B cell (primary cell): ENCODE data around the gene HARBI1. TPM values are rescaled to one million over a fixed set of nuclear protein-coding genes. Genes with fewer than 3 reads are reported as not detected.

Experiments
- ATAC-seq: fragments of 200-7000 bp; cut with Tn5 transposase; one replicate; pipeline ENCODE4 v1.10.0; 2021; ENCODE audit warnings: low read depth, mild to moderate bottlenecking, moderate number of reproducible peaks, moderate library complexity
- CTCF ChIA-PET: fragments of 350-600 bp; sonication (Branson Sonifier 250); formaldehyde crosslinking; loops from one replicate; lab custom pipeline; 2021; ENCODE audit warnings: antibody characterized with exemption, inconsistent platforms; lab: Charles Lee
- POLR2A ChIA-PET: fragments of 350-600 bp; sonication (Branson Sonifier 250); formaldehyde crosslinking; loops from one replicate; lab custom pipeline; 2021; ENCODE audit warnings: antibody characterized with exemption; lab: Charles Lee
- DNase-seq: peaks from one replicate; pipeline ENCODE4 v3.0.0; 2013
- H2AFZ ChIP-seq: 2 replicates; pipeline ENCODE4 v1.6.1; 2012; ENCODE audit warnings: mild to moderate bottlenecking, low read depth, low read length; ENCODE audit not compliant: insufficient read depth, poor library complexity, severe bottlenecking
- H3K27ac ChIP-seq, 2 donors: 1 replicate in 1 of 2; 2 replicates in 1 of 2; pipeline ENCODE4 v1.5.1; 2012 to 2013; ENCODE audit warnings: low read length in 2 of 2, mild to moderate bottlenecking in 2 of 2, moderate library complexity in 1 of 2
- H3K27me3 ChIP-seq, 4 experiments: fragments of 200-600 bp in 1 of 4; sonication (generic) in 1 of 4; replicated peaks in 1 of 4; 1 replicate in 2 of 4; 2 replicates in 2 of 4; pipeline versions ENCODE4 v1.6.1 to v1.7.0; 2013 to 2016; ENCODE audit warnings: low read length in 3 of 4, mild to moderate bottlenecking in 2 of 4, mixed read lengths in 1 of 4, moderate library complexity in 1 of 4; ENCODE audit not compliant: insufficient read depth in 4 of 4, control insufficient read depth in 3 of 4; ENCODE audit errors: control extremely low read depth in 1 of 4
- H3K36me3 ChIP-seq, 2 experiments: replicated peaks in 1 of 2; 1 replicate in 1 of 2; 2 replicates in 1 of 2; pipeline versions ENCODE4 v1.6.1 to v1.7.1; 2013; ENCODE audit warnings: low read length in 1 of 2; ENCODE audit not compliant: insufficient read depth in 2 of 2, control insufficient read depth in 1 of 2; ENCODE audit errors: control extremely low read depth in 1 of 2, extremely low read depth in 1 of 2
- H3K4me1 ChIP-seq, 2 donors: fragments of 200-600 bp in 1 of 2; sonication (generic) in 1 of 2; 1 replicate in 1 of 2; 2 replicates in 1 of 2; pipeline versions ENCODE4 v1.5.1 to v1.6.1; 2013 to 2017; ENCODE audit warnings: low read length in 2 of 2; ENCODE audit not compliant: control insufficient read depth in 2 of 2, insufficient read depth in 2 of 2
- H3K4me2 ChIP-seq: replicated peaks from 2 replicates; pipeline ENCODE3; 2012; ENCODE audit warnings: mild to moderate bottlenecking, low read depth, low read length; ENCODE audit not compliant: poor library complexity, severe bottlenecking
- H3K4me3 ChIP-seq, 5 experiments: fragments of 200-600 bp in 1 of 5; sonication (generic) in 1 of 5; 1 replicate in 3 of 5; 2 replicates in 2 of 5; pipeline versions ENCODE4 v1.5.1 to v1.7.0; 2011 to 2016; ENCODE audit warnings: low read length in 4 of 5, mild to moderate bottlenecking in 4 of 5, low read depth in 2 of 5, control low read depth in 1 of 5, moderate library complexity in 1 of 5; ENCODE audit not compliant: insufficient read depth in 1 of 5; ENCODE audit errors: control extremely low read depth in 1 of 5, extremely low read depth in 1 of 5
- H3K79me2 ChIP-seq: fragments of 200-600 bp; sonication (generic); one replicate; pipeline ENCODE4 v1.6.0; 2016; ENCODE audit warnings: low read length; ENCODE audit not compliant: control insufficient read depth, insufficient read depth
- H3K9ac ChIP-seq: fragments of 200-600 bp; sonication (generic); 2 replicates; pipeline ENCODE4 v1.6.1; 2017; ENCODE audit warnings: mild to moderate bottlenecking, low read length, moderate library complexity
- H3K9me3 ChIP-seq, 3 donors: one replicate each; pipeline versions ENCODE4 v1.6.1 to v1.7.1; 2013; ENCODE audit warnings: low read length in 2 of 3; ENCODE audit not compliant: control insufficient read depth in 2 of 3, insufficient read depth in 1 of 3; ENCODE audit errors: control extremely low read depth in 1 of 3
- H4K20me1 ChIP-seq: 2 replicates; pipeline ENCODE4 v1.6.0; 2012; ENCODE audit warnings: mild to moderate bottlenecking, low read length; ENCODE audit not compliant: insufficient read depth, control insufficient read depth, poor library complexity, severe bottlenecking
- H3K27ac Mint-ChIP-seq: one replicate; pipeline ENCODE4 v1.8.0; 2021; ENCODE audit warnings: mixed read lengths
- H3K27me3 Mint-ChIP-seq: one replicate; pipeline ENCODE4 v1.8.0; 2021; ENCODE audit warnings: mixed read lengths
- H3K4me1 Mint-ChIP-seq: one replicate; pipeline ENCODE4 v1.8.0; 2021; ENCODE audit warnings: mixed read lengths
- H3K4me3 Mint-ChIP-seq: one replicate; pipeline ENCODE4 v1.8.0; 2021; ENCODE audit warnings: mixed read lengths
- H3K9me3 Mint-ChIP-seq: one replicate; pipeline ENCODE4 v1.8.0; 2022; ENCODE audit warnings: mixed read lengths; ENCODE audit not compliant: insufficient read depth
- EZH2 ChIP-seq: IDR thresholded peaks from 2 replicates; pipeline ENCODE4 v1.6.1; 2012; ENCODE audit warnings: borderline replicate concordance, low read depth, mild to moderate bottlenecking, moderate library complexity, low read length; ENCODE audit not compliant: insufficient read depth, poor library complexity, severe bottlenecking
- WGBS: methylation state at CpG from one replicate; pipeline ENCODE4 v1.1.5; 2013; ENCODE audit warnings: missing lambda C conversion rate; ENCODE audit not compliant: insufficient coverage; 5-methylcytosine and 5-hydroxymethylcytosine counted together
- intact Hi-C: fragments of 100-400 bp; cut with micrococcal nuclease; formaldehyde crosslinking; loops from one replicate; pipeline ENCODE4 v1.10.0; 2022
- polyA plus RNA-seq: library from polyadenylated mRNA; depleted of rRNA; stranded (reverse); fragments of >200 nt; gene quantifications from 2 replicates; pipeline ENCODE4 v1.2.3, GENCODE V29; 2012
- total RNA-seq, 2 donors: library from RNA; stranded (reverse); fragments of 120-200 nt in 1 of 2; gene quantifications; 1 replicate in 1 of 2; 2 replicates in 1 of 2; pipeline versions ENCODE4 v1.2.3 to v1.2.4, GENCODE V29; 2013 to 2022
- TF ChIP-seq, protein P1 (sequence below): fragments of 200-600 bp; IDR thresholded peaks from one replicate; pipeline ENCODE4 v1.8.0; 2022; ENCODE audit warnings: antibody characterized with exemption, mild to moderate bottlenecking

The HARBI1 gene
- total and polyA plus RNA-seq, 2 donors (not counting 1 experiment from before 2014, with no cell fraction given), result 7.7 to 8.0 TPM

DNA sequence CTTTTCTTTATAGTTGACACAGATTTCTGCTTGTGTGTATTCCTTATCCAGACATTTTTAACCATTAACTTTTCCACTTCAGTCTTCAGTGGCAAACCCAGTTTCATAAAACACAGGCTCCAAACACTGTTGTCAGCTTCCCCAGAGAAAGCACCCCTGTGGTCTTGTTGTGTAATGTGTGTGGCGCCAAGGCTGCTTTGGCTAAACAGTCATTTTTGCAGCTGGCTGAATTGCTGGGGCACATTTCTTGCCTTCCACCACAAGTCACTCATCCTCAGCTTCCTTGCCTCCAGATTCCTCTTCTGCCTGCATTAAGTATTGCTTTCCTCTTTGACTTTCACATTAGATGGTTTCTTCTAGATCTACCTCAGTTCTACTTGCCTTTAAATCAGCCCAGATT is 42.9 kb upstream of the HARBI1 start:
- H3K27me3 Mint-ChIP-seq, result no peaks in the 10 kb centered on the region
- H3K4me2 ChIP-seq, result no peak overlapping the region
- TF ChIP-seq, protein P1, sequence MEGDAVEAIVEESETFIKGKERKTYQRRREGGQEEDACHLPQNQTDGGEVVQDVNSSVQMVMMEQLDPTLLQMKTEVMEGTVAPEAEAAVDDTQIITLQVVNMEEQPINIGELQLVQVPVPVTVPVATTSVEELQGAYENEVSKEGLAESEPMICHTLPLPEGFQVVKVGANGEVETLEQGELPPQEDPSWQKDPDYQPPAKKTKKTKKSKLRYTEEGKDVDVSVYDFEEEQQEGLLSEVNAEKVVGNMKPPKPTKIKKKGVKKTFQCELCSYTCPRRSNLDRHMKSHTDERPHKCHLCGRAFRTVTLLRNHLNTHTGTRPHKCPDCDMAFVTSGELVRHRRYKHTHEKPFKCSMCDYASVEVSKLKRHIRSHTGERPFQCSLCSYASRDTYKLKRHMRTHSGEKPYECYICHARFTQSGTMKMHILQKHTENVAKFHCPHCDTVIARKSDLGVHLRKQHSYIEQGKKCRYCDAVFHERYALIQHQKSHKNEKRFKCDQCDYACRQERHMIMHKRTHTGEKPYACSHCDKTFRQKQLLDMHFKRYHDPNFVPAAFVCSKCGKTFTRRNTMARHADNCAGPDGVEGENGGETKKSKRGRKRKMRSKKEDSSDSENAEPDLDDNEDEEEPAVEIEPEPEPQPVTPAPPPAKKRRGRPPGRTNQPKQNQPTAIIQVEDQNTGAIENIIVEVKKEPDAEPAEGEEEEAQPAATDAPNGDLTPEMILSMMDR, result no peak
- no peak for TF ChIP-seq EZH2
- H3K4me3 Mint-ChIP-seq, result no peak overlapping the region
- no peak overlapping the region for H3K9ac ChIP-seq
- no peaks in the 10 kb centered on the region for H3K79me2 ChIP-seq
- peaks cover 14 to 78% of the 10 kb centered on the region in 2 experiments for H3K36me3 ChIP-seq
- no CpG with 5 or more reads among the region's 1 CpG for WGBS
- H3K4me1 Mint-ChIP-seq, result no peaks in the 10 kb centered on the region
- ATAC-seq, result no peak
- H3K4me1 ChIP-seq, result no peaks in the 10 kb centered on the region
- ChIA-PET CTCF (interaction anchor here (0.6 kb wide), 1 partner anchor 124 kb away, joined by 3 read pairs; no protein-coding TSS in a partner anchor), POLR2A (no interaction called here)
- H4K20me1 ChIP-seq, result no peaks in the 10 kb centered on the region
- no peaks in the 10 kb centered on the region for H3K27me3 ChIP-seq
- no peak overlapping the region for H3K4me3 ChIP-seq
- DNase-seq, result no peak
- H3K27ac ChIP-seq, result no peak overlapping the region
- H2AFZ ChIP-seq, result no peak overlapping the region
- intact Hi-C loops, result no loop called here
- H3K9me3 Mint-ChIP-seq, result no peaks in the 10 kb centered on the region
- no peaks in the 10 kb centered on the region for H3K9me3 ChIP-seq
- H3K27ac Mint-ChIP-seq, result no peak overlapping the region

DNA sequence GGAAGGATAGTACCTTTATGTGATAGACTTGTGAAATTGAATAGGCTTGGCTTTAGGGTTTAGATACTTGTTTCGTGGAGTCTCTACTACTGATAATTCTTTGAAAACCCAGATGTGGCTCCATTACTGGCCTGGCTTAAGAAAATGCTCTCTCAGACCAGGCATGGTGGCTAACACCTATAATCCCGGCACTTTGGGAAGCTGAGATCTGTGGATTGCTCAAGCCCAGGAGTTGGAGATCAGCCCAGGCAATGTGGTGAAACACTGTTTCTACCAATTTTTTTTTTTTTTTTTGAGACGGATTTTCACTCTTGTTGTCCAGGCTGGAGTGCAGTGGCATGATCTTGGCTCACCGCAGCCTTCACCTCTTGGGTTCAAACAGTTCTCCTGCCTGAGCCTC is 41.2 kb upstream of the HARBI1 start:
- intact Hi-C loops, result no loop called here
- Histone ChIP-seq H3K27ac (no peak overlapping the region), H3K4me3 (no peak overlapping the region), H3K4me1 (no peaks in the 10 kb centered on the region), H3K36me3 (peaks cover 14 to 74% of the 10 kb centered on the region in 2 experiments), H3K79me2 (no peaks in the 10 kb centered on the region), H4K20me1 (no peaks in the 10 kb centered on the region), H2AFZ (no peak overlapping the region), H3K9me3 (no peaks in the 10 kb centered on the region), H3K4me2 (no peak overlapping the region), H3K9ac (no peak overlapping the region), H3K27me3 (no peaks in the 10 kb centered on the region)
- TF ChIP-seq EZH2, result no peak
- TF ChIP-seq, protein P1, result no peak
- H3K27me3 Mint-ChIP-seq, result no peaks in the 10 kb centered on the region
- WGBS, result 100% methylated on average over 4 of the region's 4 CpGs
- H3K4me3 Mint-ChIP-seq, result no peak overlapping the region
- no peak for DNase-seq
- no peak overlapping the region for H3K27ac Mint-ChIP-seq
- no peaks in the 10 kb centered on the region for H3K9me3 Mint-ChIP-seq
- no peak for ATAC-seq
- H3K4me1 Mint-ChIP-seq, result no peaks in the 10 kb centered on the region
- POLR2A ChIA-PET, result interaction anchor here (0.6 kb wide), 1 partner anchor 10 kb away, joined by 6 read pairs; no protein-coding TSS in a partner anchor
- CTCF ChIA-PET, result no interaction called here
